Rectal smooth muscle tissue (tissue), 1 donor: ENCODE measurements around the gene IP6K3.

Source experiments
- H3K27ac ChIP-seq: one replicate; pipeline ENCODE4 v1.7.0; 2013; ENCODE audit warnings: low read depth, low read length, inconsistent platforms
- H3K27me3 ChIP-seq: one replicate; pipeline ENCODE4 v1.7.0; 2013; ENCODE audit warnings: low read length; ENCODE audit not compliant: control insufficient read depth, insufficient read depth
- H3K36me3 ChIP-seq: one replicate; pipeline ENCODE4 v1.7.0; 2013; ENCODE audit warnings: low read length; ENCODE audit not compliant: control insufficient read depth, insufficient read depth
- H3K4me1 ChIP-seq: one replicate; pipeline ENCODE4 v1.7.0; 2013; ENCODE audit warnings: low read length; ENCODE audit not compliant: control insufficient read depth, insufficient read depth
- H3K4me3 ChIP-seq: one replicate; pipeline ENCODE4 v1.7.0; 2013; ENCODE audit warnings: low read length
- H3K9ac ChIP-seq: one replicate; pipeline ENCODE4 v1.7.0; 2013; ENCODE audit warnings: low read length

Gene IP6K3

GRCh38 chr6:33682341-33682740 is 64.4 kb downstream of the IP6K3 start:
- Histone ChIP-seq H3K27me3 (no peaks in the 10 kb centered on the region), H3K27ac (no peak overlapping the region), H3K4me3 (no peak overlapping the region), H3K4me1 (no peaks in the 10 kb centered on the region), H3K9ac (no peak overlapping the region), H3K36me3 (peaks cover 22% of the 10 kb centered on the region)

- Histone ChIP-seq H3K27ac (no peak overlapping the region), H3K36me3 (peaks cover 15% of the 10 kb centered on the region), H3K9ac (no peak overlapping the region), H3K4me1 (no peaks in the 10 kb centered on the region), H3K4me3 (no peak overlapping the region), H3K27me3 (no peaks in the 10 kb centered on the region)
Observed at GRCh38 chr6:33679761-33680160, 66.9 kb downstream of the IP6K3 start.

GRCh38 chr6:33678932-33679490 is 67.7 kb downstream of the IP6K3 start:
- Histone ChIP-seq H3K36me3 (peaks cover 14% of the 10 kb centered on the region), H3K27me3 (no peaks in the 10 kb centered on the region), H3K27ac (no peak overlapping the region), H3K4me3 (no peak overlapping the region), H3K9ac (no peak overlapping the region), H3K4me1 (no peaks in the 10 kb centered on the region)

GRCh38 chr6:33678233-33678931 is 68.3 kb downstream of the IP6K3 start:
- Histone ChIP-seq H3K4me1 (no peaks in the 10 kb centered on the region), H3K36me3 (peaks cover 12% of the 10 kb centered on the region), H3K27ac (no peak overlapping the region), H3K4me3 (no peak overlapping the region), H3K27me3 (no peaks in the 10 kb centered on the region), H3K9ac (no peak overlapping the region)

GRCh38 chr6:33677689-33678088 is 69.0 kb downstream of the IP6K3 start:
- peaks cover 9% of the 10 kb centered on the region for H3K36me3 ChIP-seq
- no peak overlapping the region for H3K9ac ChIP-seq
- no peaks in the 10 kb centered on the region for H3K4me1 ChIP-seq
- no peak overlapping the region for H3K4me3 ChIP-seq
- H3K27me3 ChIP-seq, result no peaks in the 10 kb centered on the region
- no peak overlapping the region for H3K27ac ChIP-seq

- Histone ChIP-seq H3K9ac (no peak overlapping the region), H3K4me1 (no peaks in the 10 kb centered on the region), H3K36me3 (peaks cover 9% of the 10 kb centered on the region), H3K27ac (no peak overlapping the region), H3K4me3 (no peak overlapping the region), H3K27me3 (no peaks in the 10 kb centered on the region)
Observed at GRCh38 chr6:33677143-33677660, 69.5 kb downstream of the IP6K3 start.

GRCh38 chr6:33676416-33677142 is 70.1 kb downstream of the IP6K3 start:
- no peak overlapping the region for H3K27ac ChIP-seq
- no peak overlapping the region for H3K4me3 ChIP-seq
- no peaks in the 10 kb centered on the region for H3K27me3 ChIP-seq
- no peak overlapping the region for H3K9ac ChIP-seq
- H3K4me1 ChIP-seq, result no peaks in the 10 kb centered on the region
- H3K36me3 ChIP-seq, result peaks cover 9% of the 10 kb centered on the region

- no peak overlapping the region for H3K27ac ChIP-seq
- peaks cover 9% of the 10 kb centered on the region for H3K36me3 ChIP-seq
- H3K4me3 ChIP-seq, result no peak overlapping the region
- H3K9ac ChIP-seq, result no peak overlapping the region
- no peaks in the 10 kb centered on the region for H3K27me3 ChIP-seq
- H3K4me1 ChIP-seq, result no peaks in the 10 kb centered on the region
Observed at GRCh38 chr6:33675968-33676367, 70.7 kb downstream of the IP6K3 start.

GRCh38 chr6:33673851-33674250 is 72.9 kb downstream of the IP6K3 start:
- Histone ChIP-seq H3K36me3 (peaks cover 8% of the 10 kb centered on the region), H3K9ac (no peak overlapping the region), H3K27me3 (no peaks in the 10 kb centered on the region), H3K4me3 (no peak overlapping the region), H3K27ac (no peak overlapping the region), H3K4me1 (no peaks in the 10 kb centered on the region)

- H3K36me3 ChIP-seq, result peaks cover 13% of the 10 kb centered on the region
- no peaks in the 10 kb centered on the region for H3K4me1 ChIP-seq
- H3K27ac ChIP-seq, result no peak overlapping the region
- no peak overlapping the region for H3K9ac ChIP-seq
- no peak overlapping the region for H3K4me3 ChIP-seq
- H3K27me3 ChIP-seq, result no peaks in the 10 kb centered on the region
Observed at GRCh38 chr6:33672808-33673207, 73.9 kb downstream of the IP6K3 start.

GRCh38 chr6:33671744-33672072 is 75.0 kb downstream of the IP6K3 start:
- Histone ChIP-seq H3K36me3 (peaks cover 17% of the 10 kb centered on the region), H3K27ac (no peak overlapping the region), H3K9ac (no peak overlapping the region)

More at GRCh38 chr6:33671744-33672072, 75.0 kb downstream of the IP6K3 start:
- H3K27me3 ChIP-seq, result no peaks in the 10 kb centered on the region
- no peaks in the 10 kb centered on the region for H3K4me1 ChIP-seq
- no peak overlapping the region for H3K4me3 ChIP-seq
